ENCODE measurements around the gene GSDME. TPM values are rescaled to one million over a fixed set of nuclear protein-coding genes. Genes with fewer than 3 reads are reported as not detected.

Gene GSDME
- total and polyA plus RNA-seq, 9 donors: 14.3 to 37.0 (median 29.2) TPM

DNA sequence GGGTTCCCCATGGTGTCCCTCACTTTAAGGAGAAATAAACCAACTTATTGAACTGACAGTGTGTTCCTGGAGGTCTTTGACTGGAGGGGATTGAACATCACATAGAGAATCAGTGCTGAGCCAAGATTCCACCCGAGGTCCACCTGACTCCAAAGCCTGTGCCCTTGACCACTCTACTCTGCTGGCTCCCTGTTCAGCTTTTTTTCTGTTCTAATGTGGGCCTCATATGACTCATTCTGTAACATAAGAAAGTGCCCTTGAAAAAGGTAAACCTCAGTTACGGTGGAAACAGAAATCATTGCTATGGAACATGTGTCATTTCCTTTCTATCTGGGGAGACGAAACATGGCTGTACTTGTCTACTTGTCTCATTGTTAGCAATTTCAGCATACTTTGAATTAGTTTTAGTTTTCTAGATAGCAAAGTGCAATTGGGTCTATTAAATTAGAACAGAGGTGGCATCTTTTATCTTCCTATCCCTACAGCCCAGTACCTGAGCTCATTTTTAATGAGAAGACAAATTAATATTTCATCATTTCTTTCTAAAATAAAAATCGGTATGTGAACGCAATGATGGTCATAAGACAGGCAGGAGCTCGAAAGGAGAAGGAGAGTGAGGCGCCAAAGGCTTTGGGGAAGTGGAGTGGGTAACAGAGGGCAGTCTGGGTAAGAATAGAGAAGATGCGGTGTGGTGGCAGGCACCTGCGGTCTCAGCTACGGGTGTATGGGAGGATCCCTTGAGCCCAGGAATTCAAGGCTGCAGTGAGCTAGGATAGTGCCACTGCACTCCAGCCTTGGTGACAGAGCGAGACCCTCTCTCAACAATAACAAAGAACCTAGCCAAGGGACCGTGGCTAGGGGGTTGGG, 1.5 kb downstream of the GSDME start:
- intact Hi-C loops (cut with DNase I): no loop called here
- 83 to 87% (median 84%) methylated on average over 12 of the region's 12 CpGs for WGBS, 3 donors
- Histone ChIP-seq H3K9me3 (no peaks in the 10 kb centered on the region), H3K4me1 (ENCODE audit: insufficient read depth) (no peaks in the 10 kb centered on the region), H3K36me3 (no peaks in the 10 kb centered on the region), H3K27ac (peak overlapping the region in 1 of 2 donors; percentile 98), H3K27me3 (no peaks in the 10 kb centered on the region), H3K4me3 (no peak overlapping the region)
- DNase-seq: no peak
- TF ChIP-seq EP300 (IDR thresholded peaks at IDR 0.05) (no peak), POLR2A (IDR thresholded peaks at IDR 0.05) (no peak)

DNA sequence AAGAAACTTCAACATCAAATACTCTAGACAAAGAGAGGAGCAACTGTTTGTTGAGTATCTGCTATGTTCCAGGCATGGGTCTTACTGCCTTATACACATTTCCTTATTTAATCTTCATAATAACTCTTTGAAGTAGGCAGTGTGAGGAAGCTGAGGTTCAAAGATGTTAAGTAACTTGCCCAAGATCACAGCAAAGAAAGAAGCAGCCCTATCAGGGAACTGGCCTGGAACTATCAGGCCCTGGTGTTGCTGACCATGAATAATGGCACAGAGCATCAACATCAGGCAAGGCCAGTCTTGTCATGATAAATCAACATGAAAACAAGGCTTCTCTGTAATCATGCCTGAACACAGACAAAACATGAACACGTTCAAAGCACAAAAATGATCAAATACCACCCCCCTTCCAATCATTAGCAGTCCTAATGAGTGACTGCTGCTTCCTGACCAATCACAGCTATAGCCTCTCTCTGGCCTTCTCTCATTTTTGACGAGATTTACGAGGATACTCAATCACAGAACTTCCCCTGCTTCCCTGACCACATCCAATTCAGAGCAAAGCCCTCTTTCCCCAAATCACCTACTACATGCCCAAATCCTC, 2.3 kb downstream of the GSDME start:
- intact Hi-C loops (cut with DNase I): no loop called here
- Histone ChIP-seq H3K4me1 (ENCODE audit: insufficient read depth) (no peaks in the 10 kb centered on the region), H3K27ac (no peak overlapping the region), H3K27me3 (no peaks in the 10 kb centered on the region), H3K4me3 (no peak overlapping the region), H3K36me3 (no peaks in the 10 kb centered on the region), H3K9me3 (no peaks in the 10 kb centered on the region)
- no peak for DNase-seq
- 85 to 91% (median 88%) methylated on average over 3 of the region's 3 CpGs for WGBS, 3 donors
- no peak for TF ChIP-seq CTCF (IDR thresholded peaks at IDR 0.05)
- no peak for TF ChIP-seq EP300 (IDR thresholded peaks at IDR 0.05)
- no peak for TF ChIP-seq POLR2A (IDR thresholded peaks at IDR 0.05)

DNA sequence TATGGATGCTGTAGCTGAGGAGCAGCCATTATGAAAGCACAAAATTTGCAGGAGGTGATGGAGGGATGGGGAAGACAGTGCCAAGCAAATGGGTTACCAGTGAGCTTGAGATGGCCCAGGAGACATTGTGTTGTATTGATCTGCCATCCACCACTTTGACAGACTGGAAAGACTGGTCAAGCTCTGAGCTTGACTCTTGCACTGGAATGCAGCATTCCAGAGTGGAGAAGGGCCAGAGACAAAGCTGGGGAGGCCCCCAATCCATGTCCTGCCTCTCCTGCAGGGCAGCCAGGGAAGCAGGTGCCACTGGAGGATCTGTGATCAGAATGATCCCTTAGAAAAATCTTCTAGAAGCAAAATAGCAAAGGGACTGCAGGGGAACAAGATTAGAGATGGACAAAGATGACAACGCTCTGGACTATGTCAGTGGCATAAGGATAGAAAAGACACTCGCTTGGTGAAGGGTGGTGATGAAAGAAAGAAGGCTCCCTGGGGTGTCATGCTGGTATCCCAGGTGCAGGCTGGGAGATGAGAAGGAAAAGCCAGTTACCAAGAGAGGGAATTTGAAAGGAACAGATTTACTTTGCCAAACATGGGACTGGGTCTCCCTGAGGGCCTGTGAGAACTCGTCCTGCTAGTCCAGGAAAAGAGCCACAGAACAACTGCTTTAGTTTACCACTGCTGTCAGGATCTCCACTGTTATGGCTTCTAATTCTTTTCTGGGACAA, 5.0 kb downstream of the GSDME start:
- H3K36me3 ChIP-seq: no peaks in the 10 kb centered on the region
- WGBS, 3 donors: 74 to 78% (median 74%) methylated on average over 3 of the region's 3 CpGs
- H3K9me3 ChIP-seq: no peaks in the 10 kb centered on the region
- TF ChIP-seq EP300 (IDR thresholded peaks at IDR 0.05): no peak
- TF ChIP-seq CTCF (IDR thresholded peaks at IDR 0.05): no peak
- TF ChIP-seq POLR2A (IDR thresholded peaks at IDR 0.05): no peak
- no peaks in the 10 kb centered on the region for H3K4me1 ChIP-seq (ENCODE audit: insufficient read depth)
- intact Hi-C loops (cut with DNase I): no loop called here
- H3K27ac ChIP-seq: no peak overlapping the region
- DNase-seq: no peak
- H3K4me3 ChIP-seq: no peak overlapping the region
- H3K27me3 ChIP-seq: no peaks in the 10 kb centered on the region

- Histone ChIP-seq H3K4me3 (no peak overlapping the region), H3K27me3 (no peaks in the 10 kb centered on the region), H3K4me1 (ENCODE audit: insufficient read depth) (no peaks in the 10 kb centered on the region), H3K9me3 (no peaks in the 10 kb centered on the region), H3K27ac (no peak overlapping the region), H3K36me3 (no peaks in the 10 kb centered on the region)
- no peak for TF ChIP-seq EP300 (IDR thresholded peaks at IDR 0.05)
- no peak for TF ChIP-seq CTCF (IDR thresholded peaks at IDR 0.05)
- no peak for TF ChIP-seq POLR2A (IDR thresholded peaks at IDR 0.05)
- DNase-seq: no peak
- WGBS, 3 donors: 49 to 74% (median 69%) methylated on average over 1 of the region's 1 CpG
- intact Hi-C loops (cut with DNase I): no loop called here
Observed at GRCh38 chr7:24751484-24751883, 5.8 kb downstream of the GSDME start.
